Endometrial microvascular endothelial cells (primary cell): ENCODE measurements around the gene VTA1. TPM values are rescaled to one million over a fixed set of nuclear protein-coding genes. Genes with fewer than 3 reads are reported as not detected.
"Not testable (repeated sequence)": the region's sequence is repeated elsewhere in the genome, so short reads cannot be mapped to it uniquely, and the experiment has no call there.

Experiments
- in situ Hi-C: cut with HindIII; loops from 2 replicates; pipeline ENCODE4 v1.10.0; 2017; ENCODE audit warnings: low sequenced_read_pairs, low pct_unique_long_range_greater_than_20kb; ENCODE audit errors: inconsistent ontology term
- total RNA-seq: library from RNA; depleted of rRNA; stranded (reverse); fragments of >200 nt; gene quantifications from one replicate; pipeline ENCODE4 v1.2.3, GENCODE V29; 2015; ENCODE audit errors: inconsistent ontology term

The VTA1 gene, protein sequence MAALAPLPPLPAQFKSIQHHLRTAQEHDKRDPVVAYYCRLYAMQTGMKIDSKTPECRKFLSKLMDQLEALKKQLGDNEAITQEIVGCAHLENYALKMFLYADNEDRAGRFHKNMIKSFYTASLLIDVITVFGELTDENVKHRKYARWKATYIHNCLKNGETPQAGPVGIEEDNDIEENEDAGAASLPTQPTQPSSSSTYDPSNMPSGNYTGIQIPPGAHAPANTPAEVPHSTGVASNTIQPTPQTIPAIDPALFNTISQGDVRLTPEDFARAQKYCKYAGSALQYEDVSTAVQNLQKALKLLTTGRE
- total RNA-seq, result 59.7 TPM

DNA sequence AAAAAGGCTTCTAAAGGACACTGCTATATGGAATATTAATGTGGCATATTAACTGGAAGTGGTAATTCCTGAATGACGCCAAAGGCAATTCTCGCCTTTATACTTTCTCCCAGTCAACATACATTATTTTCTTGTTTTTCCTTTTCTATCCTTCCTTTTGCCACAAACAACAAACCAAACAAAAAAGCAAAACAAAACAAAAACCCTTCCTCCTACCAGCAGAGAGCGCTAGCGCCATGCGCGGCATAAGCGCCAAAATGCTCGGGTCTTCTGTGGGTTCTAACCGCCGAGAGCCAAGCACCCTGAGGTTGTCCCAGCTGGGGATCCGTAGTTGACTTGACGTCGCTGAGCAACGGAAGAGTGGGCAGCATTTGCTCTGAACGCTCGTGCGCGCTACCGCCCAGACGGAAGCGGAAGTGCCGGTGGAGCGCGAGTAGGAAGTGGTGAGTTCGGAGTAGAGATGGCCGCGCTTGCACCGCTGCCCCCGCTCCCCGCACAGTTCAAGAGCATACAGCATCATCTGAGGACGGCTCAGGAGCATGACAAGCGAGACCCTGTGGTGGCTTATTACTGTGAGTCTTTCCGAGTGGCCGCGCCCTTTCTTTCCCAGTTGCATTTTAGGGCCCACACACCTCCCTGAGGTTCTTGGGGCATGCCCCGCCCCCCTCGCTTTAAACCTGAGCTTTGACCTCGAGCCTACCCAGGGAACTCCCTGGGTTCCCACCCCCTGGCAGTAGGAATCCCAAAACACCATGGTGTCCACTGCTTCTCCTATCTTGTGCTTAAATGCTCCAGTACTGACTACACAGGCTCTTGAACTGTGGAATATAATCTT is at the start of gene VTA1, which contains the start of gene NMBR:
TSS of gene VTA1 (plus strand) at position 436 of the 835 bp plus-strand sequence. CDS start at position 461, 25 bp downstream.
TSS of gene NMBR (minus strand) at position 295 of the 835 bp plus-strand sequence. CDS start 58,464 bp downstream, outside the sequence.
- in situ Hi-C loops, result no loop called here

DNA sequence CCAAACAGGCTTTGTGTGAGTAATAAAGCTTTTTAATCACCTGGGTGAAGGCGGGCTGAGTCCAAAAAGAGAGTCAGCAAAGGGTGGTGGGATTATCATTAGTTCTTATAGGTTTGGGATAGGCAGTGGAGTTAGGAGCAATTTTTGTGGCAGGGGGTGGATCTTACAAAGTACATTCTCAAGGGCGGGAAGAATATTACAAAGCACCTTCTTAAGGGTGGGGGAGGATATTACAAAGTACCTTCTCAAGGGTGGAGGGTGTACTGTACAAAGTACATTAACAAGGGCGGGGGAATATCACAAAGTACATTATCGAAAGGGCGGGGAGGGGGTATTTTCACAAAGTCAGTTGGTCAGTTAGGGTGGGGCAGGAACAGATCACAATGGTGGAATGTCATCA is 42.2 kb upstream of the VTA1 start:
- in situ Hi-C loops, result not testable (repeated sequence)

DNA sequence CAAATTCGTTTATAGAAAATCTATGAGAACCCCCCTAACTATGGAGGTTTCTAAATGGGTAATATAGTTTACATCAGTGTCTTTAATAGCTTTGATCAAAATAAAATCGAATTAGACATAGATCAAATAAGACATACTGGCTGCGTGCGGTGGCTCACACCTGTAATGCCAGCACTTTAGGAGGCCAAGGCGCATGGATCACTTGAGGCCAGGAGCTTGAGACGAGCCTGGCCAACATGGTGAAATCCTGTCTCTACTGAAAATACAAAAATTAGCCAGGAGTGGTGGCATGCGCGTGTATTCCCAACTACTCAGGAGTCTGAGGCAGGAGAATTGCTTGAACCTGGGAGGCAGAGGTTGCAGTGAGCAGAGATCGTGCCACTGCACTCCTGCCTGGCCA is 36.2 kb upstream of the VTA1 start:
- in situ Hi-C loops, result not testable (repeated sequence)

DNA sequence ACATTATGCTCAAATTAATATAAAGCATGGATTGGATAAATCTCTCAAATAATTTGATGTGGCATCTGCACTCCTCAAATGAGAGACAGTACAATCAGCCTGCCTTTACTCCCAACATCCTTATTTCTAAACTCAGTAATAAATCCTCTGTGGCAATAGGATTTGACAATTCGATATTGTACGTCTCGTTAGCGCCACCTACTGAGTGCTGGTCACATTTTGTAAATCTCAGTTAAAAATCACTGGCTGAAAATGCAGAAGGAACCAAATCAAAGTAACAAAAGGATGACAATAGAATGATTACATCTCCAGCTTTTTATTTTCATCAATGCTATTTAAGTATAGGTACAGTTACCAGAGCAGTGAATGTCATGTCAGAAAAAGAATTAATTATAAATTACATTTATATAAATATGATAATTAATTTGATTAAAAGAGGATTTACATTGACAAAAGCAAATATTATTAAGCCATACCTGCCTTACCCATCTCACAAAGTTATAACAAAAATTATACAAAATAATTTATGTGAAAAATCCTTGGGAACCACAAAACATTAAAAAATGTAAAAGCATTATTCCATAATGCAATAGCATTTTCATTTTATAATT is 34.5 kb upstream of the VTA1 start:
- in situ Hi-C loops, result no loop called here

DNA sequence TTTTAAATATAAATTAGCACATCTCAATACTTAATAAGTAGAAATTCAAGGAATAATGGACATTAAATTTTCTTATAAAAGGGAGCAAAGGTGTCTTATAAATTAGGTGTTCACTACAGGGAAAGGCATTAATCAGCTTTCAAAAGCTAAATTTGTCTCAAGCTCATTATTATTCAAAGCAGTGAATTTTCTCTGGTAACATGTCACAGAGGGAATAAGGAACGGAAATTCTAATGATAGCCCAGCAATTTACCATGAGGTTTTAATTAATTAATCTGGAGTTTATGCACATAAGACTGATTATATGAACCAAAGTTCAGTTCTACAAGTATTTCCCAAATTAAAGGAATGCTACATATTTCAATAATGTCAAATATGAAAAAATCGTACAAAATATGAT is 29.7 kb upstream of the VTA1 start:
- in situ Hi-C loops, result no loop called here

DNA sequence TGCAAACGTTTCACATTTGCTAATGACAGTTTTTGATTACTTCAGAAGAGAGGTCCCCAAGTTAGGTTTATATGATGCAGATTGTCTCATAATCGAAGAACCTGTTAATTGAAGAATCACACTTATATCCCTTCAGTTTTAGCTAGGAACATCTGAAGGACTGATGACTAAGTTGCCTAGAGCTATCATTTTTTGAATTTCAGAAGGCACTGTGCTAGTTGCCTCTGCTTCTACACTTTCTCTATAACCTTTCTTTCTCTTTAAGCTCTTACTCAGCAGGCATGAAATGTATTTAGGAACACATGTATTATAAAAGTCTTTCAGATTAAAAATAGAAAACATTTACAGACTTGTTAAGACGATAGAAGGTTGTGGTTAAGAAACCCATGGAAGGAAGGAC is 28.7 kb upstream of the VTA1 start:
- in situ Hi-C loops, result no loop called here

DNA sequence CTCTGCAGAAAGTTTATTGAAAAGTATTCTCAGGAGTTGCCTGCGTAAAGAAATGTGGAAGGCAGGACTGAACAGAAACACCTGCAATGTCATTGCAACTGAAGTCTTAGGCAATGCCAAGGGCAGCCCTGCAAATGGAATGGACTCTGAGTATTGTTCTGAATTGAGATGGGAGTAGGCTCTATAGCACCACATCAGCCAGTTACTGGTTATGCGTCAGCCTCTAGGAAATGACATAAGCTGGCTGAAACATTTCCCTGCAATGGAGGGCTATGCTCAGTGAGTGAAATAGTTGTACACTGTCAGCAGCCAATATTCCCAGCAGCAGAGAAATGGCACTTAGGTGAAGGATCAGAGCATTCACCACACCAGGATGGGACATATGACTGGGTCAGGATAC is 28.1 kb upstream of the VTA1 start:
- in situ Hi-C loops, result no loop called here

DNA sequence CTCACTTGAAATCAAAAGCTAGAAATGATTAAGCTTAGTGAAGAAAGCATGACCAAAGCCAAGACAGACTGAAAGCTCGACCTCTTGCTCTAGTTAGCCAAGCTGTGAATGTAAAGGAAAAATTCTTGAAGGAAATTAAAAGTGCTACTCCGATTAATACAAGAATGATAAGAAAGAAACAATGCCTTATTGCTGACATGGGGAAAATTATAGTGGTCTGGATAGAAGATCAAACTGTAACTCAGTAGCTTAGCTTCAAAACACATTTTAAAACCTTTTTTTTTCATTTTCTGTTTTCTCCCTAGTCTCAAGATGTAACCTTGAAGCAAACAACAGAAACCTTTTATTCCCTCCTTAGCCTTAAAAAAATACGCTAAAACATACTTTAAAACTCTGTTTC is 25.7 kb upstream of the VTA1 start:
- in situ Hi-C loops, result no loop called here

DNA sequence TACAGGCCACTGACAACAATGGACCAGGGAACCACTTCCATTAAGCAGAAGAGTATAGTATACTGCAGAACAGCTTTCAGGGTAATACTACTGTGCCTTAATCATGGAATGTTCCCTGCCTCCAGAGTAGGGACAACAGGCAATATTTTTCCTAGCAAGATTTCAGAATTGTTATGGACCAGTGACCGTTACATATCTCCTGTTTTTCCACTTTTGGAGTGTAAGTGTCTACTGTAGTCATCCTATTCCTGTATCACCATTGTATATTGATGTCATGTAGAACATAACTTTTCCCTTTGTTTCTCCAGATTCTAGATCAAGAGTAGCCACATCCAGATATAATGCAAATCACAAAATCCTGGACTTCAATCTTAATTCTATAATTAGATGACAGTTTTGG is 16.2 kb upstream of the VTA1 start:
- in situ Hi-C loops, result no loop called here

DNA sequence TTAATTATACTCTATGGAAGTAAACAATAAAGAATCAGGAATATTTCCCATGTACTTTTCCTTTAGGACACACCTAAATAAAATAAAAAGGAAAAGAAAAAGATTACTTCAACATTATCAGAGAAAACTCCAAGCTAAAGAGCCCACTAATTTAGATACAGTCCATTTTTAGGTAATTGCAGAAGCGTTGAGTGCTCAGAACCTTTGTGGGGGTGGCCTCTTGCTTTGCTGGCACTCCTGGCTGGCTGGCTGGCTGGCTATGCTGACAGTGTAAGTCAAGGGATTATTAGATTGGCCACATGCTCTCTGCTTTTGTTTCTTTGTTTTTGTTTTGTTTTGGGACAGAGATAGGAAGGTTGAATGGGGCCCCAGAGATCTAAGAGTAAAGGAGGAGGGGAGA is 14.4 kb upstream of the VTA1 start, which contains the start of gene GJE1:
TSS of gene GJE1 (plus strand) at position 301 of the 400 bp plus-strand sequence. CDS start 234 bp downstream, outside the sequence.
- in situ Hi-C loops, result no loop called here

DNA sequence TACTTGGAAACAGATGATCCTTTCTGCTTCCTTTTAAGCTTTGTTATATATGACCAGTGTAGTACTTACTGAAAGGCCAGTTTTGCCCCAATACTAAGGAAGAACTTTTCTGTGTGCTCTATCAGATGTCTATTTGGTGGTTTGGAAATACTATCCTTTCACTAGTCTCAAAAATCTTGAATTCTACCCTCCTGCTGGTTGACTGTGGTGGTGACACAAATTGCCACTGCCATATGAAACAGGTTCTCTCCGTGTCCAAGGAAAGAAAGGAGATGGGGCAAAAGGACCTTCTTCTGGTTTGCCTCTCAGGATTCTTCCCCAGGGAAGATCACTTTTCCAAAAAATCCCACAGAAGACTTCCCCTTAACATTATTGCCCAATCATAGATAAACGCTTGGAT is 8.2 kb upstream of the VTA1 start:
- in situ Hi-C loops, result no loop called here

DNA sequence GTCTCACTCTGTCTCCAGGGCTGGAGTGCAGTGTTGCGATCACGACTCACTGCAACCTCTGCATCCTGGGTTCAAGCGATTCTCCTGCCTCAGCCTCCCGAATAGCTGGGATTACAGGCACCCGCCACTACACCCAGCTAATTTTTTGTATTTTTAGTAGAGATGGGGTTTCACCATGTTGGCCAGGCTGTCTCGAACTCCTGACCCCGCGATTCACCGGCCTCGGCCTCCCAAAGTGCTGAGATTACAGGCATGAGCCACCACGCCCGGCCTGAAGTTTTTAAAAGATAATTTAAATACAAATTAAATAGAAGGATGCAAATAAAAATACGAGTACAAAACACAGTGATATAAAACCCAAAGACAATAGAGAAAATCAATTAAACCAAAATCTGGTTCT is 5.5 kb upstream of the VTA1 start:
- in situ Hi-C loops, result not testable (repeated sequence)

DNA sequence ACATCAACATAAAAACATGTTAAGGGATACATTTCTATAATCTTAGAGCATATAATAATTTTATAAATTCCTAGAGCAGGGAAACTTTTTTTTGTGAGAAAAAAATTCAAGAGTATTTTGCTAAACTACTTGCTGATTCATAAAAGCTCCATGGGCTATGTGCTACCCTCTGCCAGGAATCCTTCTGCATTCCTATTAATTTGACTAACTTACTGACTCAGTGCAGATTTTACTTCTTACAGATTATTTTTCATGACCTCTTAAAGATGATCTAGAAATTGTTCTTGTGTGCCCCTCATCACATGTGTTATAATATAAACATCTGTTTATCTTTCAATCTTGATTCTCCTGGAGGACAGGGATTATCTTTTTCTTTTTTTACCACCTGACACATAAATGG is 5.7 kb downstream of the VTA1 start:
- in situ Hi-C loops, result no loop called here

DNA sequence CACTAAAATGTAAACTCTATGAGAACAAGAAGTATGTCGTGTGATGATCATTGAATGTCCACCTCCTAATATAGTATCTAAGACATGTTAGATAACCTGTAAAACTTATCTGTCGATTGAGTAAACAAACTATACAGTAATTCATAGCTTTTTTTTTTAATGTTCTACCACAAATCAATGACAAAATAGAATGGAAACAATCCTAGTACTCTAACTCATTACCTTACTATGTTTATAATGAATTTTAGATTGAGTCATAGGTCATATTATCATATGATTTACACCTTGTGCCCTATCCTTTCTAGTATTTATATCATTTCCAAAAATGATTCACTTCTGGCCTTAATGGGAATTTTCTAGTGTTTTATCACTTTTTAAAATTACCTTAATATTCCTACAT is 6.1 kb downstream of the VTA1 start:
- in situ Hi-C loops, result no loop called here

DNA sequence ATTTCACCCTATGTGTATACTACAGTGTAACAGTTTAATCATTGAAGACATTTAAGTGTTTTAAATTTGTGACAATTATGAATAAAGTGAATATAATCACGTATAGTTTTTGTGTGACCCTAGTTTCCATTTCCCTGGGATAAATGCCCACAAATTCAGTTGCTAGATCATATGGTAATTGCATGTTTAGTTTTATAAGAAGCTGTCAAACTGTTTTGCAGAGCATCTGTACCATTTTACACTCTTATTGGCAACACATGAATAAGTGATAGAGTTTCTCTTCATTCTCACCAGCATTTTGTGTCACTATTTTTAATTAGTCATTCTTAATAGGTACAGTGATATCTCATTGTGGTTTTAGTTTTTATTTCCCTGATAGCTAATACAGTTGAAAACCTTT is 7.3 kb downstream of the VTA1 start:
- in situ Hi-C loops, result no loop called here

DNA sequence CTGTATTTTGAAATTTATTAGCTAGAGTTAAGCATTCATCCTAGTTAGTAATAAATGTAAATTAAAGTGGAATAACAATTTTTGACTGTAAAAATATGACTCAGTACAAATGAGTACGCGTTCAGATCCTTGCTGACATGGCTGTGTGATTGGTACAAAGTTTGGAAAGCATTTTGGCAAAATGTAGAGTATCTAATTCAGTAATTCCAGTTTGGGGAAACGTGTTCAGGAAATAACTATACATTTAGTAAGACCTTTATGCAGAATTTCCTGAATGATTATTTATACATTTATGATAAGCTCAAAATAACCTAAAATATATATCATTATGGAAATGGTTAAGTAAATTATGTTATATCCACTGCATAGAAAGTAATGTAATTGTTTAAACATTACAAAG is 8.0 kb downstream of the VTA1 start:
- in situ Hi-C loops, result no loop called here

DNA sequence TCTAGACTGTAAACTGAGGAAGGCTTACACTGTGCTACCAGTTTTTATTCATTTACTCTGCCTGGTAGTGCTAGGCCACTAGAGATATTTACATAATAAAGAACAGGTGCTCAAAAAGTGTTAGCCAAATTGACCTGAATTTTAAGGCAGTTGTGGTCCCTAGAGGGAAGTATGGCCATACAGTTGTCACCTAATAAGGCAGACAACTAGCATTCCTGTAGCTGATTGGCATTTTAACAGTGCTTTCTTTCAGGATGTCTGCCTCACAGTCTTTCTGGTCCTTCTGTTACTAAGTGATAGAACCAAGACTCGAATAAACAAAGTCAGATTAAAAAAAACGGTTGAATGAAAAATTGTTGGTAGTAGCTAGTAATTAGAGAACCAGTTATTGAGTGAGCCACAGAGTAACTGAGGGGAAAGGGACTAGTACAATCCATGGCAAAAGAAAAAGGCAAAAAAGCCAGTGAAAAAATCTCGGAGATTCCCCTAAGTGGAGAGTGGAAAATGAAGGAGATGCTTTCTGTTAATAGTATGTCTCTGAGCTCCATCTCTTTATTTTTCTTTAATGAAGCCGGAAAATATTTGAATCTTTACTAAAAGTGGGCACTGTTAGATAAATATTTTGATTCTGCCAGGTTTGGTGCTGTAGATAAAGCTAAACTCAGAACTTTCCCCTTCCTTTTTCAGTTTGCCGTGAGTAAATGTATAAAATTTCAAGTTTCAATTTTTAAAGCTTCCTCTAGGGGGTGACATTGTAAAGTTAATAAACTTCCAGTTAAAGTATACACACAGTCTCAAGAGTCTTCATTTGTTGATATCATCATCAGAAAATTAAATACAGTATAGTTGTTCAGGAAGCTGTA is 9.1 kb downstream of the VTA1 start:
- in situ Hi-C loops, result no loop called here

DNA sequence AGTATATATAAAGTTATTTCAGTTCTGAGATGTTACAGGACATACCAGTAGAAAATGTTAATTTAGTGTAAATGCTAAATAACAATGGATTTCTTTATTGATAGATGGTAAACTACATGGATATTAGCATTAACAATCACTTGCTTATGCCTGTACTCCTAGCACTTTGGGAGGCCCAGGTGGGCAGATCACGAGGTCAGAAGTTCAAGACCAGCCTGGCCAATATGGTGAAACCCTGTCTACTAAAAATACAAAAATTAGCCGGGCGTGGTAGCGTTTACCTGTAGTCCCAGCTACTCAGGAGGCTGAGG is 9.7 kb downstream of the VTA1 start:
- in situ Hi-C loops, result not testable (repeated sequence)

DNA sequence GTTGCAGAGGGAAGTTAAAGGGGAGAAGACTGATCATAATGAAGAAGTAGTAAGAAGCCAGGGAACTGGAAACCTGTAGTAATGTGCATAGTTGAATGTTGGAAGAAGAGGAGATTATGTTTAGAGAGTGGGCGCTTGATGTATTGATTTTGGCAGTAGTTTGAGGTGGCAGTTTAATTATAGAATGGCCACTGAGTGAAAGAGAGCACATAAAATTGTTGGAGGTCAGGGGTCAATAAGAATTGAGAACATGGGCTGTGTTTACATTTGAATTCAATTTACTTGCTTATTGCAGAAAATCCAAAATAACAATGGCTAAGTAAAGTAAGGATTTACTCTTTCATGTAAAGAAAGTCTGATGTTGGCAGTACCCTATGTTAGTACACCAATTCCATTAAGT is 15.7 kb downstream of the VTA1 start:
- in situ Hi-C loops, result no loop called here
